PC-3 (cell line): ENCODE measurements around the gene SOX18. TPM values are rescaled to one million over a fixed set of nuclear protein-coding genes. Genes with fewer than 3 reads are reported as not detected.

Source experiments
- ATAC-seq: fragments of 200-7000 bp; cut with Tn5 transposase; 2 replicates; pipeline ENCODE4 v1.9.1; 2020; ENCODE audit warnings: mild to moderate bottlenecking, moderate library complexity
- BruUV-seq: library from RNA; stranded (reverse); fragments of 400-500 nt; replicated peaks from 2 replicates; lab custom pipeline; 2021; lab: Mats Ljungman, UMichigan
- CTCF ChIA-PET: fragments of 300-600 bp; sonication (Branson Sonifier 250); formaldehyde crosslinking; loops from one replicate; lab custom pipeline; 2022; ENCODE audit warnings: antibody characterized with exemption; lab: Charles Lee
- POLR2A ChIA-PET: fragments of 300-600 bp; sonication (Branson Sonifier 250); formaldehyde crosslinking; loops from one replicate; lab custom pipeline; 2022; ENCODE audit warnings: antibody characterized with exemption; ENCODE audit not compliant: unreplicated experiment; lab: Charles Lee
- DNase-seq: peaks from one replicate; pipeline ENCODE4 v3.0.0-alpha.2; 2015
- H2AFZ ChIP-seq: fragments of 300-600 bp; sonication (generic); 2 replicates; pipeline ENCODE4 v1.6.0; 2016; ENCODE audit warnings: antibody characterized with exemption, low read length
- H3F3A ChIP-seq: fragments of 300-600 bp; sonication (generic); one replicate; pipeline ENCODE4 v1.6.0; 2017; ENCODE audit warnings: antibody characterized with exemption, low read length, control low read depth, mild to moderate bottlenecking; ENCODE audit not compliant: unreplicated experiment
- H3K27ac ChIP-seq: fragments of 300-600 bp; sonication (generic); 2 replicates; pipeline ENCODE4 v1.5.1; 2016; ENCODE audit warnings: mild to moderate bottlenecking, low read length
- H3K27me3 ChIP-seq: fragments of 300-600 bp; sonication (generic); 2 replicates; pipeline ENCODE4 v1.6.1; 2016; ENCODE audit warnings: low read length, mixed read lengths
- H3K36me3 ChIP-seq: fragments of 300-600 bp; sonication (generic); 2 replicates; pipeline ENCODE4 v1.6.1; 2016; ENCODE audit warnings: low read depth, mixed run types, low read length, mixed read lengths
- H3K4me1 ChIP-seq: fragments of 300-600 bp; sonication (generic); 2 replicates; pipeline ENCODE4 v1.5.1; 2016; ENCODE audit warnings: low read length; ENCODE audit not compliant: insufficient read depth
- H3K4me2 ChIP-seq: fragments of 300-600 bp; sonication (generic); 2 replicates; pipeline ENCODE4 v1.6.0; 2016; ENCODE audit warnings: low read length
- H3K4me3 ChIP-seq: fragments of 300-600 bp; sonication (generic); 2 replicates; pipeline ENCODE4 v1.5.1; 2016; ENCODE audit warnings: mild to moderate bottlenecking, low read length, mixed read lengths
- H3K79me2 ChIP-seq: fragments of 300-600 bp; sonication (generic); 2 replicates; pipeline ENCODE4 v1.6.1; 2017; ENCODE audit warnings: low read length, mixed read lengths
- H3K9ac ChIP-seq: fragments of 300-600 bp; sonication (generic); 2 replicates; pipeline ENCODE4 v1.6.0; 2016; ENCODE audit warnings: mild to moderate bottlenecking, low read length
- H3K9me2 ChIP-seq: fragments of 300-600 bp; sonication (generic); replicated peaks from 2 replicates; pipeline ENCODE4 v1.6.1; 2016; ENCODE audit warnings: mixed run types, low read length, mixed read lengths
- H3K9me3 ChIP-seq: fragments of 300-600 bp; sonication (generic); 2 replicates; pipeline ENCODE4 v1.6.1; 2016; ENCODE audit warnings: low read length, mixed read lengths
- H4K20me1 ChIP-seq: fragments of 300-600 bp; sonication (generic); 2 replicates; pipeline ENCODE4 v1.6.1; 2016; ENCODE audit warnings: low read length, mixed read lengths
- EZH2 ChIP-seq: fragments of 300-600 bp; sonication (generic); IDR thresholded peaks from one replicate; pipeline ENCODE4 v1.6.1; 2017; ENCODE audit warnings: antibody characterized with exemption, mild to moderate bottlenecking, low read length; ENCODE audit not compliant: unreplicated experiment
- EZH2phosphoT487 ChIP-seq: fragments of 300-600 bp; sonication (generic); IDR thresholded peaks from 2 replicates; pipeline ENCODE4 v1.6.1; 2018; ENCODE audit warnings: mild to moderate bottlenecking, antibody characterized with exemption, low read length, borderline replicate concordance
- intact Hi-C: fragments of 100-400 bp; cut with micrococcal nuclease; formaldehyde crosslinking; loops from 2 replicates; pipeline ENCODE4 v1.9.0; 2023
- total RNA-seq: library from RNA; depleted of rRNA; stranded (reverse); fragments of >200 nt; gene quantifications from 2 replicates; pipeline ENCODE4 v1.2.3, GENCODE V29; 2014
- TF ChIP-seq, protein P1 (sequence below): fragments of 300-600 bp; sonication (generic); conservative IDR thresholded peaks from 2 replicates; pipeline ENCODE4 v1.5.1; 2017; ENCODE audit warnings: antibody characterized with exemption, low read depth, mild to moderate bottlenecking, low read length

SOX18 gene
- total RNA-seq, 1 experiment from 2014 or later, result 1.5 TPM

DNA sequence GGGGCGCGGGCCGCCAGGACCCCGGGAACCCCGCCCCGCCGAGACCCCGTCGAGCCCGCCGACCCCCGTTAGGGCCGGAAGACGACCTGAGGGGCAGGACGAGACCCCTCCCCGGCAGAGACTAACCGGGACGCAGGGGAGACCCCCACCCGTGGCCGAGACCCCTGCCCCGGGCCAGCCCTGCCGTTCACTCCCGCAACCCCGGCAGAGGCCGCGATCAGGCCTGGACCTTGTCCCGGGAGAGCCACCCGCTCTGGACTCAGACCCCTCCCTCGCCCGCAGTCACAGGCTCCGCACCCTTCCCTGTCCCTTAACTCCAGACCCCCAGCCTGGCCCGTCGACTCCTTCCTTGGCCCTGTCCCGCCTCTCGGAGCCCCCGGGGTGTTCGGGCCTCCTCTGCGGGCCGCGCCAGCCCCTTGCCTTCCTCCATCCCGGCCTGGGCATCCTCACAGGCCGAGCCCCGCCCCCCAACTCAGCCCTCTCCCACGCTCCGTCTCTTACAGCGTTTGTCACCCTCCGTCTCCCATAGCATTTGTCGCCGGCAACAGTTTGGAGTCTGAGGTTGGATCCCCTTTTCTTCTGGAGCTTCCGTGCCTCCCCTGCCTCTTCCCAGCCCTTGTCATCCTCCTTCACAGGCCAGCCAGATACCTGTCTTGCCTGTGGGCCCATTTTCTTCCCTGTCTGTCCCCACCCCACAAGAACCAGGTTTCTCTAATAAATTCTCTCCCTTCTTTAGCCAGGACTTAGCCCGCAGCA, 14.1 kb upstream of the SOX18 start:
- no peaks in the 10 kb centered on the region for H3K27me3 ChIP-seq
- peak overlapping the region; percentile 95 for H3K4me2 ChIP-seq
- ChIA-PET CTCF (interaction anchor here (1.0 kb wide), 1 partner anchor 25 kb away, joined by 8 read pairs; no protein-coding TSS in a partner anchor), POLR2A (interaction anchor here (0.6 to 0.8 kb wide), 4 partner anchors 25 to 86 kb away, joined by 3 to 6 read pairs (median 3); no protein-coding TSS in a partner anchor)
- DNase-seq (no peak), ATAC-seq (peak; percentile 21)
- no peaks in the 10 kb centered on the region for H3K36me3 ChIP-seq
- H4K20me1 ChIP-seq, result no peaks in the 10 kb centered on the region
- peak overlapping the region; percentile 67 for H2AFZ ChIP-seq
- no peaks in the 10 kb centered on the region for H3K9me2 ChIP-seq
- H3K9ac ChIP-seq, result peak overlapping the region; percentile 84
- H3F3A ChIP-seq, result no peaks in the 10 kb centered on the region
- peak overlapping the region; percentile 73 for H3K27ac ChIP-seq
- H3K4me3 ChIP-seq, result peak overlapping the region; percentile 79
- intact Hi-C loops, result loop anchor here (1.0 to 2.0 kb wide), 2 partner anchors 25 to 82 kb away; partner anchors contain the start of gene PRPF6
- BruUV-seq, result TSS peak; percentile 57
- TF ChIP-seq, protein P1, sequence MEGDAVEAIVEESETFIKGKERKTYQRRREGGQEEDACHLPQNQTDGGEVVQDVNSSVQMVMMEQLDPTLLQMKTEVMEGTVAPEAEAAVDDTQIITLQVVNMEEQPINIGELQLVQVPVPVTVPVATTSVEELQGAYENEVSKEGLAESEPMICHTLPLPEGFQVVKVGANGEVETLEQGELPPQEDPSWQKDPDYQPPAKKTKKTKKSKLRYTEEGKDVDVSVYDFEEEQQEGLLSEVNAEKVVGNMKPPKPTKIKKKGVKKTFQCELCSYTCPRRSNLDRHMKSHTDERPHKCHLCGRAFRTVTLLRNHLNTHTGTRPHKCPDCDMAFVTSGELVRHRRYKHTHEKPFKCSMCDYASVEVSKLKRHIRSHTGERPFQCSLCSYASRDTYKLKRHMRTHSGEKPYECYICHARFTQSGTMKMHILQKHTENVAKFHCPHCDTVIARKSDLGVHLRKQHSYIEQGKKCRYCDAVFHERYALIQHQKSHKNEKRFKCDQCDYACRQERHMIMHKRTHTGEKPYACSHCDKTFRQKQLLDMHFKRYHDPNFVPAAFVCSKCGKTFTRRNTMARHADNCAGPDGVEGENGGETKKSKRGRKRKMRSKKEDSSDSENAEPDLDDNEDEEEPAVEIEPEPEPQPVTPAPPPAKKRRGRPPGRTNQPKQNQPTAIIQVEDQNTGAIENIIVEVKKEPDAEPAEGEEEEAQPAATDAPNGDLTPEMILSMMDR, result no peak
- TF ChIP-seq EZH2, result no peak
- TF ChIP-seq EZH2phosphoT487, result no peak
- H3K9me3 ChIP-seq, result no peaks in the 10 kb centered on the region
- H3K4me1 ChIP-seq, result peaks cover 38% of the 10 kb centered on the region
- peaks cover 10% of the 10 kb centered on the region for H3K79me2 ChIP-seq

DNA sequence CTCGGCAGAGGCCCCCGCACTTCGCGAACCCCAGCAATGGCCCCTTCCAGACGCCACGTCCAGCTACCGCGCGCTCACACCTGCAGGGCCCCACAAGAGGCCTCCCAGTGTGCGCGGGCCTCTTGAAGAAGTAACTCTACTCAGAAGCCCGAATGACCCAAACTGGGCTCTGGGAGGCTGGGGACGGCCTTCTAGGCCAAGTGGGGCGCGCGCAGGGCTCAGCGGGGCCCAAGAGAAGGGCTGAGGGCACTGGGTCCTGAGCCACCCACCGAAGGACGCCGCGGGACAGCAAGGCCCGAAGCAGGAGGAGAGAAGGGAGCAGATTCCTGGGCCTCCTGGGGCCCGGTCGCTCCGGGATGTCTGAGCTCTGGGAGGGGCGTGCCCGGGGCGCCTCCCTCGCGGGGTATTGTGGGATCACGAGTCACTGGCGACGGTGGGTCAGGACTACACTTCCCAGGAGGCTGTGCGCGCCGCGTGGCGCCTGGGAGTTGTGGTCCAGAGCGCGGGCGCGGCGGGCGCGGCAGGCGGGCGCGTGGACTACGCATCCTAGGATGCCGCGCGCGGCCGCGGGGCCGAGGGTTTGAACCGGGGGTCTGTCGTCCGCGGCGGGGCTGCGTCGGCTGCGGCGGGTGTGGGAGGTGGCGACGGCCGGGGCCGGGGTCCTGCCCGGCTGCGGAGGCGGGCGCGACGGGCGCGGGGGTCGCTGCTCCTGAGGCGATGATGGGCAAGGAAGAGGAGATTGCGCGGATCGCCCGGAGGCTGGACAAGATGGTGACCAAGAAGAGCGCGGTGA, 13.4 kb upstream of the SOX18 start, which contains the start of gene TCEA2:
TCEA2 (plus strand) TSS at position 603 of the 793 bp plus-strand sequence; CDS start at position 718, 115 bp downstream.
- Histone ChIP-seq H3K9ac (peak within 1 kb of the TSS; percentile 84), H3F3A (no peaks in the 10 kb centered on the region), H3K4me1 (peaks cover 46% of the 10 kb centered on the region), H3K9me2 (no peaks in the 10 kb centered on the region), H3K27ac (peak within 1 kb of the TSS; percentile 73), H4K20me1 (no peaks in the 10 kb centered on the region), H3K4me2 (peak within 1 kb of the TSS; percentile 95), H3K36me3 (no peaks in the 10 kb centered on the region), H2AFZ (peak within 1 kb of the TSS; percentile 67), H3K9me3 (no peaks in the 10 kb centered on the region), H3K27me3 (no peaks in the 10 kb centered on the region), H3K4me3 (peak within 1 kb of the TSS; percentile 79), H3K79me2 (peaks cover 10% of the 10 kb centered on the region)
- intact Hi-C loops, result loop anchor here (1.0 to 2.0 kb wide), 2 partner anchors 24 to 81 kb away; partner anchors contain the start of gene PRPF6
- ChIA-PET CTCF (interaction anchor here (0.6 to 1.0 kb wide), 3 partner anchors 12 to 518 kb away, joined by 3 to 8 read pairs (median 5); no protein-coding TSS in a partner anchor), POLR2A (interaction anchor here (0.6 to 0.8 kb wide), 4 partner anchors 24 to 86 kb away, joined by 3 to 6 read pairs (median 3); no protein-coding TSS in a partner anchor)
- TF ChIP-seq EZH2 (no peak), EZH2phosphoT487 (no peak)
- TF ChIP-seq, protein P1, result no peak
- DNase-seq (peak; percentile 96), ATAC-seq (peak; percentile 86)
- BruUV-seq, result TSS peak; percentile 94
